Breast epithelium (tissue), 4 donors: Measurements from ENCODE around the gene GOLIM4. TPM values are rescaled to one million over a fixed set of nuclear protein-coding genes. Genes with fewer than 3 reads are reported as not detected.

Experiments used
- DNase-seq, 2 donors: peaks; one replicate each; pipeline ENCODE4 v3.0.0-alpha.2; 2019; ENCODE audit warnings: low spot score in 2 of 2
- H3K27ac ChIP-seq, 2 donors: fragments of 200-600 bp; sonication (generic) in 1 of 2; one replicate each; pipeline ENCODE4 v1.5.1; 2016 to 2019; ENCODE audit warnings: mild to moderate bottlenecking in 1 of 2
- H3K27me3 ChIP-seq, 2 donors: fragments of 200-600 bp; sonication (generic) in 1 of 2; one replicate each; pipeline versions ENCODE4 v1.5.1 to v1.6.0; 2017 to 2019; ENCODE audit warnings: control low read depth in 1 of 2, mild to moderate bottlenecking in 1 of 2
- H3K36me3 ChIP-seq: fragments of 200-600 bp; one replicate; pipeline ENCODE4 v1.5.1; 2019
- H3K4me1 ChIP-seq, 2 donors: fragments of 200-600 bp; sonication (generic); one replicate each; pipeline ENCODE4 v1.5.1; 2016 to 2019; ENCODE audit warnings: control low read depth in 1 of 2
- H3K4me3 ChIP-seq, 3 donors: fragments of 200-600 bp; sonication (generic); 1 replicate in 2 of 3; 2 replicates in 1 of 3; pipeline ENCODE4 v1.5.1; 2016 to 2019; ENCODE audit warnings: mild to moderate bottlenecking in 3 of 3, moderate library complexity in 2 of 3
- H3K9me3 ChIP-seq, 2 donors: fragments of 200-600 bp; sonication (generic) in 1 of 2; one replicate each; pipeline ENCODE4 v1.5.1; 2016 to 2019; ENCODE audit warnings: control low read depth in 1 of 2
- CTCF ChIP-seq, 3 donors: fragments of 450-650 bp; IDR thresholded peaks; one replicate each; pipeline ENCODE4 v1.5.1; 2016 to 2017; ENCODE audit warnings: antibody characterized with exemption in 3 of 3, mild to moderate bottlenecking in 3 of 3, moderate library complexity in 3 of 3
- POLR2A ChIP-seq: fragments of 450-650 bp; IDR thresholded peaks from one replicate; pipeline ENCODE4 v1.6.1; 2016; ENCODE audit warnings: antibody characterized with exemption, mild to moderate bottlenecking, moderate library complexity
- POLR2AphosphoS5 ChIP-seq, 3 donors: sonication (generic); formaldehyde crosslinking; IDR thresholded peaks; one replicate each; pipeline ENCODE4 v1.6.1; 2017; ENCODE audit warnings: antibody characterized with exemption in 3 of 3
- intact Hi-C: fragments of 100-400 bp; cut with DNase I; formaldehyde crosslinking; loops from one replicate; pipeline ENCODE4 v1.15.1; 2023; ENCODE audit warnings: low total_unique reads
- total RNA-seq, 3 donors: library from RNA; depleted of rRNA; stranded (reverse); fragments of >200 nt; gene quantifications; one replicate each; pipeline ENCODE4 v1.1.0, GENCODE V29; 2016

The GOLIM4 gene
- total RNA-seq, 3 donors from 2014 or later = 21.4 to 34.9 (median 33.8) TPM

DNA sequence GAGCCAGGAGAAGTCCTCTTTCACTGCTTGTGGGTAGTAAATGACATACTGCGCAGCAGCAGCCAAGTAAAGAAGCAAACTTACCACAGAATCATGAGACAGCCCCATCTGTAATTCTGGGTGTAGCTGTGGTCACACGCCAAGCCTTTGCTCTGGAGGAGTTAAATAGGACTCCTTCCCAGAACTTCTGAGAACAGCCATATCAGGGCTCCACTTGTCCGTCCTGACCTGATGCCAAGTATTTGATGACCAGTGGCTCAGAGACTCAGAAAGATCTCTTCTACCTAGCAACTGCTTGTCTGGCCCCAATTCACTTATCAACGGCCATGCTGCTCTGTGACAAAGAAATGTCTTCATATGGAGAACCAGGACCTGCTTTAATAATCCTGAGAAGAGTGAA is 20.6 kb upstream of the GOLIM4 start:
- Histone ChIP-seq H3K4me1 (no peaks in the 10 kb centered on the region), H3K27ac (peak overlapping the region; percentile 35 to 43), H3K27me3 (no peaks in the 10 kb centered on the region), H3K9me3 (no peaks in the 10 kb centered on the region), H3K4me3 (no peak overlapping the region), H3K36me3 (no peaks in the 10 kb centered on the region)
- intact Hi-C loops = no loop called here
- DNase-seq = no peak
- TF ChIP-seq CTCF (IDR thresholded peaks at IDR 0.05) (no peak), POLR2AphosphoS5 (IDR thresholded peaks at IDR 0.05) (no peak), POLR2A (no peak)

GRCh38 chr3:168113848-168114247 is 18.1 kb upstream of the GOLIM4 start:
- Histone ChIP-seq H3K36me3 (no peaks in the 10 kb centered on the region), H3K4me1 (no peaks in the 10 kb centered on the region), H3K27ac (no peak overlapping the region), H3K4me3 (no peak overlapping the region), H3K9me3 (no peaks in the 10 kb centered on the region), H3K27me3 (no peaks in the 10 kb centered on the region)
- TF ChIP-seq CTCF (IDR thresholded peaks at IDR 0.05) = no peak
- TF ChIP-seq POLR2AphosphoS5 (IDR thresholded peaks at IDR 0.05) = no peak
- TF ChIP-seq POLR2A = no peak
- no peak for DNase-seq
- intact Hi-C loops = no loop called here

DNA sequence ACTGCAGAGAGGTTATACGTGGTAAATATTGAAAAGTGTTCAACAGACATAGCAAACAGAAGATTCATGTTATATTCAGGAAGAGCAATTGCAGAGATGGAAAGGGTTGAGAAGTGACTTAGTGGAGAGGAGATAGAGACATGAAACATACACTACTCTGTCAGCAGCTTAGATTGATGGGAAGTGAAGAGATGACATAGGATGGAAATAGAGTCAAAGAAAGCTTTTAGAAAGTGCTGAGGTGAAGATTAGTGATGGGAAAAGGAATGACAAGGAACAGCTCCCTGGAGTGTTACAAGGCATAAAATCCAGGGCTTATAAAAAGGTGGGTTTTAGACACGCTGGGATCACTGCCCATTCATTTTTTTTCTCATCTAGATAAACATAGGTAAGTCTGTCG is 17.2 kb upstream of the GOLIM4 start:
- TF ChIP-seq POLR2AphosphoS5 (IDR thresholded peaks at IDR 0.05) = no peak
- no peak for TF ChIP-seq POLR2A
- TF ChIP-seq CTCF (IDR thresholded peaks at IDR 0.05) = no peak
- no peaks in the 10 kb centered on the region for H3K27me3 ChIP-seq
- no peaks in the 10 kb centered on the region for H3K4me1 ChIP-seq
- H3K4me3 ChIP-seq = no peak overlapping the region
- no peak for DNase-seq
- no peaks in the 10 kb centered on the region for H3K9me3 ChIP-seq
- H3K27ac ChIP-seq = no peak overlapping the region
- no peaks in the 10 kb centered on the region for H3K36me3 ChIP-seq
- intact Hi-C loops = no loop called here

DNA sequence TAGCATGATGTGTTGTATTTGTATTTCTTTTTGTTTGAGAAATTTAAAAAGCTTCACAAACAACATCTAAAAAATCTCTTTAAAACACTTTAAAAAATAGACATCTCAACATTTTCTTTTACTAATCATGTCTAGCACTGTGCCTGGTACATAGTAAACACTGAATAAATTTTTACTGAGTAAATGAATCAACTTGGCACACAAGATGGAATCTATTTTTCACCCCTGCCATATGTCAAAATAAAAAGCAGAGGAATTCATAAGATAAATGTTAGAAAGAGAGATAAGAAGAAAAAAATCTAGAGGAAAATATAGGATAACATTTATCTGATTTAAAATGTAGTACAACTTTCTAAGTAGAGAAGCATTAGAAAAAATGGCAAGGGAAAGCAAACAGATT is 8.6 kb upstream of the GOLIM4 start:
- DNase-seq = no peak
- intact Hi-C loops = no loop called here
- TF ChIP-seq POLR2A (no peak), CTCF (IDR thresholded peaks at IDR 0.05) (no peak), POLR2AphosphoS5 (IDR thresholded peaks at IDR 0.05) (no peak)
- no peaks in the 10 kb centered on the region for H3K9me3 ChIP-seq
- H3K4me3 ChIP-seq = no peak overlapping the region
- H3K4me1 ChIP-seq = no peaks in the 10 kb centered on the region
- H3K27ac ChIP-seq = no peak overlapping the region
- no peaks in the 10 kb centered on the region for H3K36me3 ChIP-seq
- no peaks in the 10 kb centered on the region for H3K27me3 ChIP-seq

- Histone ChIP-seq H3K27ac (no peak overlapping the region), H3K4me3 (no peak overlapping the region), H3K9me3 (no peaks in the 10 kb centered on the region), H3K4me1 (no peaks in the 10 kb centered on the region), H3K27me3 (no peaks in the 10 kb centered on the region), H3K36me3 (no peaks in the 10 kb centered on the region)
- DNase-seq = no peak
- TF ChIP-seq CTCF (IDR thresholded peaks at IDR 0.05) = no peak
- intact Hi-C loops = no loop called here
Observed at GRCh38 chr3:168102735-168103410, 7.1 kb upstream of the GOLIM4 start.
